Measurements from ENCODE around the gene ADGRF5. TPM values are rescaled to one million over a fixed set of nuclear protein-coding genes. Genes with fewer than 3 reads are reported as not detected.

ADGRF5 gene
- total and polyA plus RNA-seq, 11 donors: 24.5 to 89.6 (median 46.8) TPM

GRCh38 chr6:46926481-46926880 lies 4.7 kb upstream of the ADGRF5 start:
- no peaks in the 10 kb centered on the region for H3K27me3 ChIP-seq
- no peak for DNase-seq
- H3K4me1 ChIP-seq: peaks cover 0 to 37% (median 11%) of the 10 kb centered on the region in 12 donors
- no peaks in the 10 kb centered on the region for H3K36me3 ChIP-seq
- intact Hi-C loops (cut with DNase I): no loop called here
- ATAC-seq: no peak
- H3K4me3 ChIP-seq: no peak overlapping the region
- H3K27ac ChIP-seq: peak overlapping the region in 3 of 12 donors; percentile 29 to 60 (median 51)
- 83 to 87% (median 85%) methylated on average over 5 to 6 of the region's 6 CpGs for WGBS, 4 donors
- H3K9me3 ChIP-seq: no peaks in the 10 kb centered on the region
- TF ChIP-seq, protein P1, sequence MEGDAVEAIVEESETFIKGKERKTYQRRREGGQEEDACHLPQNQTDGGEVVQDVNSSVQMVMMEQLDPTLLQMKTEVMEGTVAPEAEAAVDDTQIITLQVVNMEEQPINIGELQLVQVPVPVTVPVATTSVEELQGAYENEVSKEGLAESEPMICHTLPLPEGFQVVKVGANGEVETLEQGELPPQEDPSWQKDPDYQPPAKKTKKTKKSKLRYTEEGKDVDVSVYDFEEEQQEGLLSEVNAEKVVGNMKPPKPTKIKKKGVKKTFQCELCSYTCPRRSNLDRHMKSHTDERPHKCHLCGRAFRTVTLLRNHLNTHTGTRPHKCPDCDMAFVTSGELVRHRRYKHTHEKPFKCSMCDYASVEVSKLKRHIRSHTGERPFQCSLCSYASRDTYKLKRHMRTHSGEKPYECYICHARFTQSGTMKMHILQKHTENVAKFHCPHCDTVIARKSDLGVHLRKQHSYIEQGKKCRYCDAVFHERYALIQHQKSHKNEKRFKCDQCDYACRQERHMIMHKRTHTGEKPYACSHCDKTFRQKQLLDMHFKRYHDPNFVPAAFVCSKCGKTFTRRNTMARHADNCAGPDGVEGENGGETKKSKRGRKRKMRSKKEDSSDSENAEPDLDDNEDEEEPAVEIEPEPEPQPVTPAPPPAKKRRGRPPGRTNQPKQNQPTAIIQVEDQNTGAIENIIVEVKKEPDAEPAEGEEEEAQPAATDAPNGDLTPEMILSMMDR (IDR thresholded peaks at IDR 0.05): no peak
- no peak for TF ChIP-seq POLR2A (IDR thresholded peaks at IDR 0.05)

GRCh38 chr6:46925563-46926253 lies 4.0 kb upstream of the ADGRF5 start:
- no peak for TF ChIP-seq POLR2A (IDR thresholded peaks at IDR 0.05)
- TF ChIP-seq, protein P1 (IDR thresholded peaks at IDR 0.05): no peak
- DNase-seq: peak in 1 of 5 donors; percentile 37

GRCh38 chr6:46923476-46923875 lies 1.7 kb upstream of the ADGRF5 start:
- DNase-seq: peak in 2 of 5 donors; percentile 25 to 60
- Histone ChIP-seq H3K36me3 (no peaks in the 10 kb centered on the region), H3K4me3 (peak overlapping the region in 6 of 12 donors; percentile 12 to 72 (median 58)), H3K9me3 (no peaks in the 10 kb centered on the region), H3K27ac (peak overlapping the region; percentile 70 to 93 (median 88)), H3K27me3 (no peaks in the 10 kb centered on the region), H3K4me1 (peaks cover 0 to 43% (median 13%) of the 10 kb centered on the region in 12 donors)
- 50 to 66% (median 61%) methylated on average over 7 of the region's 7 CpGs for WGBS, 4 donors
- peak; percentile 56 to 64 (median 57) for ATAC-seq
- TF ChIP-seq POLR2A (IDR thresholded peaks at IDR 0.05): peak in 1 of 2 donors; percentile 52
- TF ChIP-seq, protein P1 (IDR thresholded peaks at IDR 0.05): no peak
- intact Hi-C loops (cut with DNase I): loop anchor here in 1 of 10 donors (2.0 kb wide), 1 partner anchor 25 kb away; no protein-coding TSS in a partner anchor

More at GRCh38 chr6:46925563-46926253, 4.0 kb upstream of the ADGRF5 start:
- Histone ChIP-seq H3K27me3 (no peaks in the 10 kb centered on the region), H3K4me3 (no peak overlapping the region), H3K4me1 (peaks cover 0 to 37% (median 11%) of the 10 kb centered on the region in 12 donors), H3K36me3 (no peaks in the 10 kb centered on the region), H3K9me3 (no peaks in the 10 kb centered on the region), H3K27ac (peak overlapping the region in 6 of 12 donors; percentile 29 to 93 (median 50))
- ATAC-seq: peak in 2 of 4 donors; percentile 60 to 65
- 62 to 75% (median 71%) methylated on average over 6 of the region's 6 CpGs for WGBS, 4 donors
- intact Hi-C loops (cut with DNase I): no loop called here

GRCh38 chr6:46921059-46921458 lies 679 bp downstream of the ADGRF5 start:
- ATAC-seq: peak in 1 of 4 donors; percentile 60

More at GRCh38 chr6:46921059-46921458, 679 bp downstream of the ADGRF5 start:
- peak in 1 of 5 donors; percentile 32 for DNase-seq
- H3K9me3 ChIP-seq: no peaks in the 10 kb centered on the region
- no peaks in the 10 kb centered on the region for H3K36me3 ChIP-seq
- no peaks in the 10 kb centered on the region for H3K27me3 ChIP-seq
- TF ChIP-seq, protein P1 (IDR thresholded peaks at IDR 0.05): no peak
- no peak for TF ChIP-seq POLR2A (IDR thresholded peaks at IDR 0.05)
- H3K4me1 ChIP-seq: peaks cover 0 to 54% (median 14%) of the 10 kb centered on the region in 12 donors
- H3K4me3 ChIP-seq: peak overlapping the region; percentile 24 to 72 (median 53)
- H3K27ac ChIP-seq: peak overlapping the region; percentile 70 to 93 (median 88)
- 51 to 66% (median 56%) methylated on average over 6 of the region's 6 CpGs for WGBS, 4 donors
- intact Hi-C loops (cut with DNase I): loop anchor here in 2 of 10 donors (1.0 to 2.0 kb wide), 3 partner anchors 18 to 69 kb away; no protein-coding TSS in a partner anchor

All from heart left ventricle (tissue), 16 donors.